HCT116 (cell line): ENCODE data around the gene NDE1. TPM values are rescaled to one million over a fixed set of nuclear protein-coding genes. Genes with fewer than 3 reads are reported as not detected.

Experiments
- ATAC-seq: fragments of 200-7000 bp; cut with Tn5 transposase; 2 replicates; pipeline ENCODE4 v1.9.1; 2020; ENCODE audit warnings: mild to moderate bottlenecking, moderate library complexity
- BruUV-seq: library from RNA; stranded (reverse); fragments of 400-500 nt; replicated peaks from 2 replicates; lab custom pipeline; 2021; lab: Mats Ljungman, UMichigan
- CTCF ChIA-PET: fragments of 300-600 bp; sonication (Branson Sonifier 250); formaldehyde crosslinking; loops from one replicate; lab custom pipeline; 2021; ENCODE audit warnings: antibody characterized with exemption; lab: Charles Lee
- POLR2A ChIA-PET: fragments of 300-600, 350-600 bp; sonication (Branson Sonifier 250); formaldehyde crosslinking; loops from one replicate; lab custom pipeline; 2021; ENCODE audit warnings: antibody characterized with exemption; lab: Charles Lee
- RAD21 ChIA-PET, 2 experiments: fragments of 300-600 bp; sonication (Branson Sonifier 250); formaldehyde crosslinking; loops; one replicate each; lab custom pipeline; 2023; ENCODE audit warnings: low total read pairs in 2 of 2; ENCODE audit not compliant: uncharacterized antibody in 2 of 2, unreplicated experiment in 2 of 2, low non-redundant PET in 1 of 2; lab: Charles Lee
- DNase-seq: peaks from one replicate; pipeline ENCODE4 v3.0.0-alpha.2; 2010; ENCODE audit warnings: low read depth, low spot score
- H2AFZ ChIP-seq: fragments of 200-600 bp; shearing (Covaris generic), sonication (generic); 2 replicates; pipeline ENCODE4 v1.6.1; 2017; ENCODE audit warnings: low read depth, mixed run types, mixed read lengths, antibody characterized with exemption, low read length; ENCODE audit not compliant: poor library complexity, severe bottlenecking
- H3K27ac ChIP-seq: 2 replicates; pipeline ENCODE4 v1.5.1; 2012; ENCODE audit warnings: low read depth, low read length
- H3K27me3 ChIP-seq: fragments of 200-600 bp; sonication (generic); 2 replicates; pipeline ENCODE4 v1.6.1; 2016; ENCODE audit warnings: mixed run types, low read length, mixed read lengths; ENCODE audit not compliant: insufficient read depth
- H3K36me3 ChIP-seq, 2 experiments: fragments of 200-500 bp in 1 of 2; fragments of 200-600 bp in 1 of 2; sonication (Bioruptor generic) in 1 of 2; sonication (generic) in 1 of 2; 2 replicates each; pipeline versions ENCODE4 v1.5.1 to v1.6.1; 2014 to 2016; ENCODE audit warnings: low read length in 2 of 2, inconsistent platforms in 1 of 2, mixed read lengths in 1 of 2, mixed run types in 1 of 2; ENCODE audit not compliant: insufficient read depth in 2 of 2, control insufficient read depth in 1 of 2
- H3K4me1 ChIP-seq, 2 experiments: fragments of 200-600 bp in 1 of 2; sonication (generic) in 1 of 2; 2 replicates each; pipeline versions ENCODE4 v1.5.1 to v1.6.1; 2012 to 2017; ENCODE audit warnings: low read length in 2 of 2, inconsistent platforms in 1 of 2, mild to moderate bottlenecking in 1 of 2, mixed read lengths in 1 of 2, mixed run types in 1 of 2, moderate library complexity in 1 of 2; ENCODE audit not compliant: insufficient read depth in 2 of 2, control insufficient read depth in 1 of 2
- H3K4me2 ChIP-seq: fragments of 200-600 bp; sonication (generic); 2 replicates; pipeline ENCODE4 v1.6.1; 2017; ENCODE audit warnings: mixed run types, low read length, mixed read lengths
- H3K4me3 ChIP-seq, 2 experiments: fragments of 200-600 bp in 1 of 2; sonication (generic) in 1 of 2; replicated peaks in 1 of 2; 2 replicates each; pipeline ENCODE4 v1.5.1; 2011 to 2016; ENCODE audit warnings: low read length in 2 of 2, control low read depth in 1 of 2, low read depth in 1 of 2, mild to moderate bottlenecking in 1 of 2, mixed read lengths in 1 of 2, mixed run types in 1 of 2
- H3K79me2 ChIP-seq: fragments of 200-600 bp; sonication (generic); 2 replicates; pipeline ENCODE4 v1.6.1; 2017; ENCODE audit warnings: mild to moderate bottlenecking, mixed run types, low read length, moderate library complexity, mixed read lengths; ENCODE audit not compliant: insufficient read depth
- H3K9ac ChIP-seq: fragments of 200-600 bp; sonication (generic); 2 replicates; pipeline ENCODE4 v1.6.1; 2016; ENCODE audit warnings: low read length, mixed read lengths
- H3K9me2 ChIP-seq: fragments of 200-600 bp; sonication (generic), shearing (Covaris generic); 2 replicates; pipeline ENCODE4 v1.6.1; 2017; ENCODE audit warnings: mixed run types, mild to moderate bottlenecking, moderate library complexity; ENCODE audit not compliant: insufficient read depth
- H3K9me3 ChIP-seq, 2 experiments: fragments of 200-500 bp in 1 of 2; fragments of 200-600 bp in 1 of 2; sonication (Bioruptor generic) in 1 of 2; sonication (generic) in 1 of 2; 2 replicates each; pipeline ENCODE4 v1.6.1; 2014 to 2017; ENCODE audit warnings: low read length in 2 of 2, mixed read lengths in 2 of 2, inconsistent platforms in 1 of 2, low read depth in 1 of 2, mild to moderate bottlenecking in 1 of 2, mixed run types in 1 of 2, moderate library complexity in 1 of 2; ENCODE audit not compliant: control insufficient read depth in 1 of 2, insufficient read depth in 1 of 2
- H4K20me1 ChIP-seq: fragments of 200-600 bp; sonication (generic), shearing (Covaris generic); 2 replicates; pipeline ENCODE4 v1.6.1; 2017; ENCODE audit warnings: mixed run types, mild to moderate bottlenecking, moderate library complexity; ENCODE audit not compliant: insufficient read depth
- EZH2 ChIP-seq: fragments of 200-600 bp; sonication (generic); IDR thresholded peaks from 2 replicates; pipeline ENCODE4 v1.6.1; 2017; ENCODE audit warnings: antibody characterized with exemption, mixed run types
- EZH2phosphoT487 ChIP-seq: fragments of 200-600 bp; IDR thresholded peaks from 2 replicates; pipeline ENCODE4 v1.6.1; 2018; ENCODE audit warnings: antibody characterized with exemption, borderline replicate concordance
- FOSL1 ChIP-seq: IDR thresholded peaks from 2 replicates; pipeline ENCODE4 v1.6.1; 2012; ENCODE audit warnings: low read depth
- JUND ChIP-seq: IDR thresholded peaks from 2 replicates; pipeline ENCODE4 v1.6.1; 2012
- POLR2A ChIP-seq: IDR thresholded peaks from 2 replicates; pipeline ENCODE4 v1.7.0; 2011; ENCODE audit warnings: borderline replicate concordance; ENCODE audit not compliant: insufficient read depth, insufficient read length; ENCODE audit errors: extremely low read depth
- SP1 ChIP-seq: IDR thresholded peaks from 2 replicates; pipeline ENCODE4 v1.6.1; 2012; ENCODE audit warnings: low read depth
- SRF ChIP-seq: IDR thresholded peaks from 2 replicates; pipeline ENCODE4 v1.6.1; 2012; ENCODE audit warnings: low read depth
- TCF7L2 ChIP-seq: IDR thresholded peaks from 2 replicates; pipeline ENCODE4 v1.7.0; 2011; ENCODE audit warnings: borderline replicate concordance, inconsistent platforms; ENCODE audit not compliant: insufficient read depth, insufficient read length; ENCODE audit errors: extremely low read depth
- ZFX ChIP-seq: fragments of 450-650 bp; IDR thresholded peaks from 2 replicates; pipeline ENCODE4 v1.6.1; 2017
- ZNF274 ChIP-seq: fragments of 200-500 bp; sonication (Bioruptor generic); IDR thresholded peaks from 2 replicates; pipeline ENCODE4 v1.6.1; 2014; ENCODE audit warnings: mild to moderate bottlenecking, low read depth, low read length, inconsistent platforms
- intact Hi-C: fragments of 100-400 bp; cut with micrococcal nuclease; formaldehyde crosslinking; loops from 2 replicates; pipeline ENCODE4 v1.10.0; 2022
- total RNA-seq: library from RNA; stranded (reverse); gene quantifications from one replicate; pipeline ENCODE4 v1.2.1, GENCODE V29; 2021; ENCODE audit not compliant: unreplicated experiment
- TF ChIP-seq, protein P1 (sequence below): IDR thresholded peaks from 2 replicates; pipeline ENCODE4 v1.6.1; 2011; ENCODE audit warnings: mild to moderate bottlenecking, low read length, moderate library complexity; ENCODE audit not compliant: insufficient replicate concordance; ENCODE audit errors: extremely low read depth
- TF ChIP-seq, protein P2 (sequence below): IDR thresholded peaks from 2 replicates; pipeline ENCODE4 v1.6.1; 2012; ENCODE audit warnings: low read depth
- TF ChIP-seq, protein P3 (sequence below), 3 experiments: fragments of 200-600 bp in 1 of 3; sonication (generic) in 1 of 3; IDR thresholded peaks in 2 of 3; conservative IDR thresholded peaks in 1 of 3; 2 replicates each; pipeline ENCODE4 v1.5.1; 2012 to 2017; ENCODE audit warnings: low read depth in 2 of 3, low read length in 2 of 3, antibody characterized with exemption in 1 of 3, borderline replicate concordance in 1 of 3, control low read depth in 1 of 3, mild to moderate bottlenecking in 1 of 3, mixed read lengths in 1 of 3, mixed run types in 1 of 3, moderate library complexity in 1 of 3; ENCODE audit not compliant: insufficient read depth in 1 of 3
- TF ChIP-seq, protein P4 (sequence below): IDR thresholded peaks from 2 replicates; pipeline ENCODE4 v1.6.1; 2012
- TF ChIP-seq, protein P5 (sequence below): IDR thresholded peaks from 2 replicates; pipeline ENCODE4 v1.6.1; 2012

Gene NDE1
- total RNA-seq, 1 experiment from 2014 or later, result 103 TPM

DNA sequence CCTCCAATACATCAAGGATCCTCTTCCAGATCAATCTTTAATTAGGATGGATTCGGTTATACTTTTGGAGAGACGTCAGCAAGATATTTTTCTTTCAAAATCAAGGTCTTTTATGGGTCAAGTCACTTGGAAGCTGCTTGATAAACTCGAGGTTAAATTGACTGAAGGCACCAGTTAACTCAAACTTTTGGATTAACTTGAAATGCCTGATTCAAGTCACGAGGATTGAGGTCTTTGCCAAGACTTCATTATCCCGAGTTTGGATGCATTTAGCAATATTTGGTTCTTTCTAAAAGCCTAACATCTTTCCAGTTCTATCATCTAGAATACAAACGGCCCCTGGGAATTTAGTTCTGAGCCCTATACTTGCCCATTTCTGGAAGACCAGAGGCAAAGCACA, 123.9 kb downstream of the NDE1 start:
- H3K36me3 ChIP-seq, result no peaks in the 10 kb centered on the region
- no peak overlapping the region for H3K27ac ChIP-seq
- ATAC-seq, result no peak
- no peaks in the 10 kb centered on the region; a peak in 1 of 4 replicates for H3K4me1 ChIP-seq
- no peaks in the 10 kb centered on the region for H3K79me2 ChIP-seq
- ChIA-PET CTCF (interaction anchor here (1.9 kb wide), 1 partner anchor 8 kb away, joined by 6 read pairs; no protein-coding TSS in a partner anchor), RAD21 (no interaction called here), POLR2A (no interaction called here)
- no peaks in the 10 kb centered on the region for H3K9me3 ChIP-seq
- TF ChIP-seq, protein P1, sequence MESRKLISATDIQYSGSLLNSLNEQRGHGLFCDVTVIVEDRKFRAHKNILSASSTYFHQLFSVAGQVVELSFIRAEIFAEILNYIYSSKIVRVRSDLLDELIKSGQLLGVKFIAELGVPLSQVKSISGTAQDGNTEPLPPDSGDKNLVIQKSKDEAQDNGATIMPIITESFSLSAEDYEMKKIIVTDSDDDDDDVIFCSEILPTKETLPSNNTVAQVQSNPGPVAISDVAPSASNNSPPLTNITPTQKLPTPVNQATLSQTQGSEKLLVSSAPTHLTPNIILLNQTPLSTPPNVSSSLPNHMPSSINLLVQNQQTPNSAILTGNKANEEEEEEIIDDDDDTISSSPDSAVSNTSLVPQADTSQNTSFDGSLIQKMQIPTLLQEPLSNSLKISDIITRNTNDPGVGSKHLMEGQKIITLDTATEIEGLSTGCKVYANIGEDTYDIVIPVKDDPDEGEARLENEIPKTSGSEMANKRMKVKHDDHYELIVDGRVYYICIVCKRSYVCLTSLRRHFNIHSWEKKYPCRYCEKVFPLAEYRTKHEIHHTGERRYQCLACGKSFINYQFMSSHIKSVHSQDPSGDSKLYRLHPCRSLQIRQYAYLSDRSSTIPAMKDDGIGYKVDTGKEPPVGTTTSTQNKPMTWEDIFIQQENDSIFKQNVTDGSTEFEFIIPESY, result no peak
- TF ChIP-seq, protein P2, sequence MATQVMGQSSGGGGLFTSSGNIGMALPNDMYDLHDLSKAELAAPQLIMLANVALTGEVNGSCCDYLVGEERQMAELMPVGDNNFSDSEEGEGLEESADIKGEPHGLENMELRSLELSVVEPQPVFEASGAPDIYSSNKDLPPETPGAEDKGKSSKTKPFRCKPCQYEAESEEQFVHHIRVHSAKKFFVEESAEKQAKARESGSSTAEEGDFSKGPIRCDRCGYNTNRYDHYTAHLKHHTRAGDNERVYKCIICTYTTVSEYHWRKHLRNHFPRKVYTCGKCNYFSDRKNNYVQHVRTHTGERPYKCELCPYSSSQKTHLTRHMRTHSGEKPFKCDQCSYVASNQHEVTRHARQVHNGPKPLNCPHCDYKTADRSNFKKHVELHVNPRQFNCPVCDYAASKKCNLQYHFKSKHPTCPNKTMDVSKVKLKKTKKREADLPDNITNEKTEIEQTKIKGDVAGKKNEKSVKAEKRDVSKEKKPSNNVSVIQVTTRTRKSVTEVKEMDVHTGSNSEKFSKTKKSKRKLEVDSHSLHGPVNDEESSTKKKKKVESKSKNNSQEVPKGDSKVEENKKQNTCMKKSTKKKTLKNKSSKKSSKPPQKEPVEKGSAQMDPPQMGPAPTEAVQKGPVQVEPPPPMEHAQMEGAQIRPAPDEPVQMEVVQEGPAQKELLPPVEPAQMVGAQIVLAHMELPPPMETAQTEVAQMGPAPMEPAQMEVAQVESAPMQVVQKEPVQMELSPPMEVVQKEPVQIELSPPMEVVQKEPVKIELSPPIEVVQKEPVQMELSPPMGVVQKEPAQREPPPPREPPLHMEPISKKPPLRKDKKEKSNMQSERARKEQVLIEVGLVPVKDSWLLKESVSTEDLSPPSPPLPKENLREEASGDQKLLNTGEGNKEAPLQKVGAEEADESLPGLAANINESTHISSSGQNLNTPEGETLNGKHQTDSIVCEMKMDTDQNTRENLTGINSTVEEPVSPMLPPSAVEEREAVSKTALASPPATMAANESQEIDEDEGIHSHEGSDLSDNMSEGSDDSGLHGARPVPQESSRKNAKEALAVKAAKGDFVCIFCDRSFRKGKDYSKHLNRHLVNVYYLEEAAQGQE, result no peak
- no peak for TF ChIP-seq FOSL1
- no peak for TF ChIP-seq TCF7L2
- no peak for TF ChIP-seq EZH2phosphoT487
- TF ChIP-seq, protein P3, sequence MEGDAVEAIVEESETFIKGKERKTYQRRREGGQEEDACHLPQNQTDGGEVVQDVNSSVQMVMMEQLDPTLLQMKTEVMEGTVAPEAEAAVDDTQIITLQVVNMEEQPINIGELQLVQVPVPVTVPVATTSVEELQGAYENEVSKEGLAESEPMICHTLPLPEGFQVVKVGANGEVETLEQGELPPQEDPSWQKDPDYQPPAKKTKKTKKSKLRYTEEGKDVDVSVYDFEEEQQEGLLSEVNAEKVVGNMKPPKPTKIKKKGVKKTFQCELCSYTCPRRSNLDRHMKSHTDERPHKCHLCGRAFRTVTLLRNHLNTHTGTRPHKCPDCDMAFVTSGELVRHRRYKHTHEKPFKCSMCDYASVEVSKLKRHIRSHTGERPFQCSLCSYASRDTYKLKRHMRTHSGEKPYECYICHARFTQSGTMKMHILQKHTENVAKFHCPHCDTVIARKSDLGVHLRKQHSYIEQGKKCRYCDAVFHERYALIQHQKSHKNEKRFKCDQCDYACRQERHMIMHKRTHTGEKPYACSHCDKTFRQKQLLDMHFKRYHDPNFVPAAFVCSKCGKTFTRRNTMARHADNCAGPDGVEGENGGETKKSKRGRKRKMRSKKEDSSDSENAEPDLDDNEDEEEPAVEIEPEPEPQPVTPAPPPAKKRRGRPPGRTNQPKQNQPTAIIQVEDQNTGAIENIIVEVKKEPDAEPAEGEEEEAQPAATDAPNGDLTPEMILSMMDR (IDR thresholded peaks at IDR 0.05 in 2 of 3, conservative IDR thresholded peaks at IDR 0.05 in 1 of 3; ENCODE audit: borderline replicate concordance in 1 of 3, insufficient read depth in 1 of 3, low read depth in 2 of 3, low read length in 2 of 3), result no peak
- TF ChIP-seq POLR2A, result no peak
- TF ChIP-seq, protein P4, sequence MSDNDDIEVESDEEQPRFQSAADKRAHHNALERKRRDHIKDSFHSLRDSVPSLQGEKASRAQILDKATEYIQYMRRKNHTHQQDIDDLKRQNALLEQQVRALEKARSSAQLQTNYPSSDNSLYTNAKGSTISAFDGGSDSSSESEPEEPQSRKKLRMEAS, result no peak
- TF ChIP-seq EZH2, result no peak
- no peak for TF ChIP-seq JUND
- no peak for TF ChIP-seq SRF
- no peak for TF ChIP-seq SP1
- TF ChIP-seq ZFX, result no peak
- TF ChIP-seq, protein P5, sequence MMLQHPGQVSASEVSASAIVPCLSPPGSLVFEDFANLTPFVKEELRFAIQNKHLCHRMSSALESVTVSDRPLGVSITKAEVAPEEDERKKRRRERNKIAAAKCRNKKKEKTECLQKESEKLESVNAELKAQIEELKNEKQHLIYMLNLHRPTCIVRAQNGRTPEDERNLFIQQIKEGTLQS, result no peak
- no peak for TF ChIP-seq ZNF274
- H3K27me3 ChIP-seq, result no peaks in the 10 kb centered on the region
- no peaks in the 10 kb centered on the region for H4K20me1 ChIP-seq
- H3K9me2 ChIP-seq, result no peaks in the 10 kb centered on the region
- no peak overlapping the region for H3K4me2 ChIP-seq
- no peak overlapping the region for H2AFZ ChIP-seq
- no peak overlapping the region for H3K4me3 ChIP-seq
- intact Hi-C loops, result no loop called here
- DNase-seq, result no peak
- no TSS peak for BruUV-seq
- H3K9ac ChIP-seq, result no peak overlapping the region
